ENCODE data around the gene HSPA14.
"Not testable (repeated sequence)": the region's sequence is repeated elsewhere in the genome, so short reads cannot be mapped to it uniquely, and the experiment has no call there.

Gene HSPA14

GRCh38 chr10:14810969-14811953 lies 26.8 kb upstream of the HSPA14 start:
- DNase-seq (ENCODE audit: low read depth), result no peak
- H3K4me3 ChIP-seq (ENCODE audit: low read depth, low read length), result no peak overlapping the region
- TF ChIP-seq CTCF (conservative IDR thresholded peaks at IDR 0.05; ENCODE audit: low read depth, low read length), result no peak

- no peak for DNase-seq (ENCODE audit: low read depth)
- no peak overlapping the region for H3K4me3 ChIP-seq (ENCODE audit: low read depth, low read length)
- no peak for TF ChIP-seq CTCF (conservative IDR thresholded peaks at IDR 0.05; ENCODE audit: low read depth, low read length)
Observed at GRCh38 chr10:14812271-14812670, 25.8 kb upstream of the HSPA14 start.

GRCh38 chr10:14815681-14816080 lies 22.4 kb upstream of the HSPA14 start:
- no peak for TF ChIP-seq CTCF (conservative IDR thresholded peaks at IDR 0.05; ENCODE audit: low read depth, low read length)
- no peak overlapping the region for H3K4me3 ChIP-seq (ENCODE audit: low read depth, low read length)
- DNase-seq (ENCODE audit: low read depth), result peak; percentile 10

- not testable (repeated sequence) for DNase-seq (ENCODE audit: low read depth); H3K4me3 ChIP-seq (ENCODE audit: low read depth, low read length)
Observed at GRCh38 chr10:14816717-14817116, 21.4 kb upstream of the HSPA14 start.

- H3K4me3 ChIP-seq (ENCODE audit: low read depth, low read length), result no peak overlapping the region
- DNase-seq (ENCODE audit: low read depth), result peak; percentile 51
- no peak for TF ChIP-seq CTCF (conservative IDR thresholded peaks at IDR 0.05; ENCODE audit: low read depth, low read length)
Observed at GRCh38 chr10:14820010-14820774, 17.9 kb upstream of the HSPA14 start.

GRCh38 chr10:14820775-14821154 lies 17.3 kb upstream of the HSPA14 start:
- TF ChIP-seq CTCF (conservative IDR thresholded peaks at IDR 0.05; ENCODE audit: low read depth, low read length), result no peak
- no peak for DNase-seq (ENCODE audit: low read depth)
- no peak overlapping the region for H3K4me3 ChIP-seq (ENCODE audit: low read depth, low read length)

GRCh38 chr10:14821635-14822375 lies 16.3 kb upstream of the HSPA14 start:
- no peak overlapping the region for H3K4me3 ChIP-seq (ENCODE audit: low read depth, low read length)
- TF ChIP-seq CTCF (conservative IDR thresholded peaks at IDR 0.05; ENCODE audit: low read depth, low read length), result no peak
- DNase-seq (ENCODE audit: low read depth), result no peak

All from choroid plexus epithelial cell (primary cell).